ENCODE measurements around the gene MS4A18. TPM values are rescaled to one million over a fixed set of nuclear protein-coding genes. Genes with fewer than 3 reads are reported as not detected.

Gene MS4A18
- total RNA-seq, 1 experiment from 2014 or later = not detected

DNA sequence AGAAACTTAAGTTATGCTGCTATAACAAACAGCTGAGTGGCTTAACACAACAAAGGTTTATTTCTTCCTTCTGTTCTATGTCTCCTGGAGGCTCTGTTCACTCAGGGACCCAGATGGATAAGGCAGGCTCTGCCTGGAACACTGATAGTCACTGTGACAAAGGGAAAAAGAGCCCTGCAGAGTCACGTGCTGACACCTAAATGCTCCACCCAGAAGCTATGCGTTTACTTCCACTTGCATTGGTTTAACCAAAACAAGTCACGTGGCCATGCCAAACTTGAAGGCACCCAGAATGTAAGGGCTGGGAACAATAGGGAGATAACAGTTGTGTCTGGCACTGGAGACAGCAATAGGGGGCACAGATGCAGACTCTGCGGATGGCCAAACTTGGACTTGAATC lies 28.8 kb downstream of the MS4A18 start:
- no peak for ATAC-seq

More for the DNA sequence above, 28.8 kb downstream of the MS4A18 start:
- no TSS peak for BruUV-seq (replicated peaks)
- no peak overlapping the region for H3K27ac ChIP-seq (ENCODE audit: low read depth, low read length)
- TF ChIP-seq EZH2 (IDR thresholded peaks at IDR 0.05) (no peak), ZNF274 (IDR thresholded peaks at IDR 0.05; ENCODE audit: low read depth, low read length) (no peak), SIN3A (IDR thresholded peaks at IDR 0.05; ENCODE audit: low read depth) (no peak), RAD21 (IDR thresholded peaks at IDR 0.05; ENCODE audit: low read depth) (no peak), SP1 (IDR thresholded peaks at IDR 0.05; ENCODE audit: low read depth) (no peak), CBX3 (IDR thresholded peaks at IDR 0.05; ENCODE audit: low read depth) (no peak), ZFX (IDR thresholded peaks at IDR 0.05) (no peak), EGR1 (IDR thresholded peaks at IDR 0.05; ENCODE audit: low read depth) (no peak)
- TF ChIP-seq, protein P1, sequence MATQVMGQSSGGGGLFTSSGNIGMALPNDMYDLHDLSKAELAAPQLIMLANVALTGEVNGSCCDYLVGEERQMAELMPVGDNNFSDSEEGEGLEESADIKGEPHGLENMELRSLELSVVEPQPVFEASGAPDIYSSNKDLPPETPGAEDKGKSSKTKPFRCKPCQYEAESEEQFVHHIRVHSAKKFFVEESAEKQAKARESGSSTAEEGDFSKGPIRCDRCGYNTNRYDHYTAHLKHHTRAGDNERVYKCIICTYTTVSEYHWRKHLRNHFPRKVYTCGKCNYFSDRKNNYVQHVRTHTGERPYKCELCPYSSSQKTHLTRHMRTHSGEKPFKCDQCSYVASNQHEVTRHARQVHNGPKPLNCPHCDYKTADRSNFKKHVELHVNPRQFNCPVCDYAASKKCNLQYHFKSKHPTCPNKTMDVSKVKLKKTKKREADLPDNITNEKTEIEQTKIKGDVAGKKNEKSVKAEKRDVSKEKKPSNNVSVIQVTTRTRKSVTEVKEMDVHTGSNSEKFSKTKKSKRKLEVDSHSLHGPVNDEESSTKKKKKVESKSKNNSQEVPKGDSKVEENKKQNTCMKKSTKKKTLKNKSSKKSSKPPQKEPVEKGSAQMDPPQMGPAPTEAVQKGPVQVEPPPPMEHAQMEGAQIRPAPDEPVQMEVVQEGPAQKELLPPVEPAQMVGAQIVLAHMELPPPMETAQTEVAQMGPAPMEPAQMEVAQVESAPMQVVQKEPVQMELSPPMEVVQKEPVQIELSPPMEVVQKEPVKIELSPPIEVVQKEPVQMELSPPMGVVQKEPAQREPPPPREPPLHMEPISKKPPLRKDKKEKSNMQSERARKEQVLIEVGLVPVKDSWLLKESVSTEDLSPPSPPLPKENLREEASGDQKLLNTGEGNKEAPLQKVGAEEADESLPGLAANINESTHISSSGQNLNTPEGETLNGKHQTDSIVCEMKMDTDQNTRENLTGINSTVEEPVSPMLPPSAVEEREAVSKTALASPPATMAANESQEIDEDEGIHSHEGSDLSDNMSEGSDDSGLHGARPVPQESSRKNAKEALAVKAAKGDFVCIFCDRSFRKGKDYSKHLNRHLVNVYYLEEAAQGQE (IDR thresholded peaks at IDR 0.05; ENCODE audit: low read depth) = no peak
- TF ChIP-seq, protein P2, sequence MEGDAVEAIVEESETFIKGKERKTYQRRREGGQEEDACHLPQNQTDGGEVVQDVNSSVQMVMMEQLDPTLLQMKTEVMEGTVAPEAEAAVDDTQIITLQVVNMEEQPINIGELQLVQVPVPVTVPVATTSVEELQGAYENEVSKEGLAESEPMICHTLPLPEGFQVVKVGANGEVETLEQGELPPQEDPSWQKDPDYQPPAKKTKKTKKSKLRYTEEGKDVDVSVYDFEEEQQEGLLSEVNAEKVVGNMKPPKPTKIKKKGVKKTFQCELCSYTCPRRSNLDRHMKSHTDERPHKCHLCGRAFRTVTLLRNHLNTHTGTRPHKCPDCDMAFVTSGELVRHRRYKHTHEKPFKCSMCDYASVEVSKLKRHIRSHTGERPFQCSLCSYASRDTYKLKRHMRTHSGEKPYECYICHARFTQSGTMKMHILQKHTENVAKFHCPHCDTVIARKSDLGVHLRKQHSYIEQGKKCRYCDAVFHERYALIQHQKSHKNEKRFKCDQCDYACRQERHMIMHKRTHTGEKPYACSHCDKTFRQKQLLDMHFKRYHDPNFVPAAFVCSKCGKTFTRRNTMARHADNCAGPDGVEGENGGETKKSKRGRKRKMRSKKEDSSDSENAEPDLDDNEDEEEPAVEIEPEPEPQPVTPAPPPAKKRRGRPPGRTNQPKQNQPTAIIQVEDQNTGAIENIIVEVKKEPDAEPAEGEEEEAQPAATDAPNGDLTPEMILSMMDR (IDR thresholded peaks at IDR 0.05 in 2 of 3, conservative IDR thresholded peaks at IDR 0.05 in 1 of 3; ENCODE audit: borderline replicate concordance in 1 of 3, insufficient read depth in 1 of 3, low read depth in 2 of 3, low read length in 2 of 3) = no peak
- intact Hi-C loops (cut with micrococcal nuclease) = no loop called here
- H3K9ac ChIP-seq (ENCODE audit: low read length) = no peak overlapping the region
- ChIA-PET CTCF (interaction anchor here (0.7 to 1.2 kb wide), 3 partner anchors 9 to 487 kb away, joined by 3 to 5 read pairs (median 3); no protein-coding TSS in a partner anchor), POLR2A (no interaction called here), RAD21 (ENCODE audit: low non-redundant PET in 1 of 2, low total read pairs in 2 of 2, uncharacterized antibody in 2 of 2, unreplicated experiment in 2 of 2) (no interaction called here)
- no peaks in the 10 kb centered on the region for H3K9me3 ChIP-seq (ENCODE audit: control insufficient read depth in 1 of 2, insufficient read depth in 1 of 2, low read depth in 1 of 2, low read length in 2 of 2)
- H2AFZ ChIP-seq (ENCODE audit: low read depth, low read length, poor library complexity, severe bottlenecking) = no peak overlapping the region
- H3K36me3 ChIP-seq (ENCODE audit: control insufficient read depth in 1 of 2, insufficient read depth in 2 of 2, low read length in 2 of 2) = no peaks in the 10 kb centered on the region
- H3K27me3 ChIP-seq (ENCODE audit: insufficient read depth, low read length) = peaks cover 18% of the 10 kb centered on the region; the same call in 1 of the 2 replicates
- no peaks in the 10 kb centered on the region for H3K79me2 ChIP-seq (ENCODE audit: insufficient read depth, low read length)
- no peaks in the 10 kb centered on the region for H3K4me1 ChIP-seq (ENCODE audit: control insufficient read depth in 1 of 2, insufficient read depth in 2 of 2, low read length in 2 of 2)
- no peak overlapping the region for H3K4me3 ChIP-seq (replicated peaks in 1 of 2; ENCODE audit: low read depth in 1 of 2, low read length in 2 of 2)
- H3K4me2 ChIP-seq (ENCODE audit: low read length) = no peak overlapping the region
- no peaks in the 10 kb centered on the region for H4K20me1 ChIP-seq (ENCODE audit: insufficient read depth)
- DNase-seq (ENCODE audit: low read depth, low spot score) = no peak
- no peaks in the 10 kb centered on the region for H3K9me2 ChIP-seq (ENCODE audit: insufficient read depth)

Measured in HCT116 (cell line).